ENCODE measurements around the gene TENM3.

Gene TENM3

DNA sequence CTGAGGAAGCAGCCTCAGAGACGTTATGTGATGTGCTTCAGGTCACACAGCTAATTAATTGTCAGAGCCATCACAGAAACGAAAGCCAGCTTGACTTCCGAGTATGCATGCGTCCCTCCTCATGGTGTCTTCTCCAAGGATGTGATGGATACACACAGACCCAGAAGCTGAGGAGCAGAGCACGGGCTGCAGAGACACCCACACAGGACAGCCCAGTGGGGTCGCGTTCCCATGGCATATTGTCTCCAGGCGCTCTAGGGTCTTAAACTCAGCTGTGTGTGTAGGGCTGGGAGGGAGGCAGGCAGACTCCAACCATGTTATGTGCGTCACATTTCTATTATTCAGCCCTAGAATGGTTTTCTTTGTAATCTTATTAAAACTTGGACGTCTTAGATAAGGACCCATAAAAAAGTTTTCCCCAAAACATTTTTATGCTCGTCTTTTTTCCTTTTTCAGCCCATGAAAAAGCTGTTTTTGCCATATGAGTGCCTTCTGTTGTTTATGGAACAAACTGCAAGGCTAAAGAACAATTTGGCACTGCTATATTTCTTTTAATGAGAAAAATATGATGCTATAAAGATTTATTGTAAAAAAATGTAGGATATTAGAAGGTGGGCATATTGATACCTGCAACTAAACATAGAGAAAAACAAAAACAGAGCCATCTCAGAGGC lies 48.5 kb downstream of the TENM3 start:
- Histone ChIP-seq H3F3A (ENCODE audit: control insufficient read depth, insufficient read depth) (no peaks in the 10 kb centered on the region), H3K27ac (ENCODE audit: low read depth, low read length) (no peak overlapping the region), H3K27me3 (ENCODE audit: control insufficient read depth, low read length) (no peaks in the 10 kb centered on the region), H3K9me2 (replicated peaks; ENCODE audit: control insufficient read depth, low read length) (no peaks in the 10 kb centered on the region), H3K9me3 (ENCODE audit: control insufficient read depth, insufficient read depth, low read length) (peaks cover 6% of the 10 kb centered on the region; the same call in 1 of the 2 replicates), H3K36me3 (ENCODE audit: control insufficient read depth, low read length) (no peaks in the 10 kb centered on the region), H4K20me1 (ENCODE audit: control insufficient read depth, insufficient read depth, low read depth, low read length) (no peaks in the 10 kb centered on the region), H3K4me1 (ENCODE audit: control insufficient read depth, low read length) (no peaks in the 10 kb centered on the region), H3K4me2 (ENCODE audit: low read length) (no peak overlapping the region), H3K4me3 (ENCODE audit: low read length) (no peak overlapping the region), H3K79me2 (ENCODE audit: control insufficient read depth, low read length) (no peaks in the 10 kb centered on the region)
- TF ChIP-seq, protein P1, sequence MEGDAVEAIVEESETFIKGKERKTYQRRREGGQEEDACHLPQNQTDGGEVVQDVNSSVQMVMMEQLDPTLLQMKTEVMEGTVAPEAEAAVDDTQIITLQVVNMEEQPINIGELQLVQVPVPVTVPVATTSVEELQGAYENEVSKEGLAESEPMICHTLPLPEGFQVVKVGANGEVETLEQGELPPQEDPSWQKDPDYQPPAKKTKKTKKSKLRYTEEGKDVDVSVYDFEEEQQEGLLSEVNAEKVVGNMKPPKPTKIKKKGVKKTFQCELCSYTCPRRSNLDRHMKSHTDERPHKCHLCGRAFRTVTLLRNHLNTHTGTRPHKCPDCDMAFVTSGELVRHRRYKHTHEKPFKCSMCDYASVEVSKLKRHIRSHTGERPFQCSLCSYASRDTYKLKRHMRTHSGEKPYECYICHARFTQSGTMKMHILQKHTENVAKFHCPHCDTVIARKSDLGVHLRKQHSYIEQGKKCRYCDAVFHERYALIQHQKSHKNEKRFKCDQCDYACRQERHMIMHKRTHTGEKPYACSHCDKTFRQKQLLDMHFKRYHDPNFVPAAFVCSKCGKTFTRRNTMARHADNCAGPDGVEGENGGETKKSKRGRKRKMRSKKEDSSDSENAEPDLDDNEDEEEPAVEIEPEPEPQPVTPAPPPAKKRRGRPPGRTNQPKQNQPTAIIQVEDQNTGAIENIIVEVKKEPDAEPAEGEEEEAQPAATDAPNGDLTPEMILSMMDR (IDR thresholded peaks at IDR 0.05; ENCODE audit: low read depth, low read length, poor library complexity, severe bottlenecking), result no peak
- no peak for TF ChIP-seq EZH2phosphoT487 (IDR thresholded peaks at IDR 0.05; ENCODE audit: borderline replicate concordance, low read length)

DNA sequence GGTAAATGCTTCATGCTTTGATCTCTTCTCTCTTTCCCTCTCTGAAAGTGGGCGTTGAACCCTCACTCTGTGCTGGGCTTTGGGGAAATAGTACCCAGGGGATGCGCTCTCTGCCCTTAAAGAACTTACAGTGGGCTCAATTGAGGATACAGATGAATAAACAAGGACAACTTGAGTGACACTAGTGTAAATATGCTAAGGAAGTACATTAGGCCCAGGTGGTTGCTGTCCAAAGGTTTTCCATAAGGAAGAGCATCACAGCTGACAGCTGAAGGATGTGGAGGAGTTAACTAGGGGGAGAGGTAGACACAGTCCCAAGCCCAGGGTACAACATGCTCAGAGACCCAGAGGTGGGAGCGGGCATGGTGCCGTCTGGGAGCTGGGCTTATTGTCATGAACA lies 49.4 kb downstream of the TENM3 start:
- Histone ChIP-seq H4K20me1 (ENCODE audit: control insufficient read depth, insufficient read depth, low read depth, low read length) (no peaks in the 10 kb centered on the region), H3K4me3 (ENCODE audit: low read length) (no peak overlapping the region), H3F3A (ENCODE audit: control insufficient read depth, insufficient read depth) (no peaks in the 10 kb centered on the region), H3K36me3 (ENCODE audit: control insufficient read depth, low read length) (no peaks in the 10 kb centered on the region), H3K4me2 (ENCODE audit: low read length) (no peak overlapping the region), H3K9me2 (replicated peaks; ENCODE audit: control insufficient read depth, low read length) (no peaks in the 10 kb centered on the region), H3K27ac (ENCODE audit: low read depth, low read length) (no peak overlapping the region), H3K9me3 (ENCODE audit: control insufficient read depth, insufficient read depth, low read length) (peaks cover 6% of the 10 kb centered on the region; the same call in 1 of the 2 replicates), H3K79me2 (ENCODE audit: control insufficient read depth, low read length) (no peaks in the 10 kb centered on the region), H3K27me3 (ENCODE audit: control insufficient read depth, low read length) (no peaks in the 10 kb centered on the region), H3K4me1 (ENCODE audit: control insufficient read depth, low read length) (no peaks in the 10 kb centered on the region)
- TF ChIP-seq EZH2phosphoT487 (IDR thresholded peaks at IDR 0.05; ENCODE audit: borderline replicate concordance, low read length), result no peak
- TF ChIP-seq, protein P1 (IDR thresholded peaks at IDR 0.05; ENCODE audit: low read depth, low read length, poor library complexity, severe bottlenecking), result no peak

DNA sequence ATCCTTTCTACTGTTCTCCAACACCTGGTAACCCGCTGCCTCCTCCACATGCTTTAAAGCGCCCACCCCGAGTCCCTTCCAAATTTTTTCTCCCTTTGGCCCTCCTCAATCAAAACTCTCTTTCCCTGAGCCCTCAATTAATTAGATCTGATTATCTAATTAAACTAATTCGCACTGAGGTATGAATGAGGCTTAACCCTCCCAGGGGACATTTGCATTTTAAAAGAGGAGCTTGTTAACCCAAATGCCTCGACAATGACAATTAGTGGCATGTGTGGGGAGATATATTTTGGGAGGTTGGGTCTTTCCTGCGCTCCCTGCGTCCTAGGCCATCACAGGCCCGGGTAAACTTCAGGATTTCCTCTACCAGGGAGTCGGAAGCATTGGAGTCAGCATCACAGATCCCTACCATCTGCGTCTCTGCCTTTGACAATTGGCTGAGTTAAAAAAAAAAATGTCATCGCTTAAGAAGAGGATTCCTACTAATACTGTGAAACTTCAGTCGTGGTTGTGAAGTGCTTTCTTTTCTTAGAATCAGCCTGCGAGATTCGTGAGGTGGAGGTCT lies 50.6 kb downstream of the TENM3 start:
- H3K4me1 ChIP-seq (ENCODE audit: control insufficient read depth, low read length), result no peaks in the 10 kb centered on the region
- no peak overlapping the region for H3K4me2 ChIP-seq (ENCODE audit: low read length)
- no peaks in the 10 kb centered on the region for H4K20me1 ChIP-seq (ENCODE audit: control insufficient read depth, insufficient read depth, low read depth, low read length)

More for the DNA sequence above, 50.6 kb downstream of the TENM3 start:
- H3K79me2 ChIP-seq (ENCODE audit: control insufficient read depth, low read length), result no peaks in the 10 kb centered on the region
- H3K9me2 ChIP-seq (replicated peaks; ENCODE audit: control insufficient read depth, low read length), result no peaks in the 10 kb centered on the region
- peaks cover 6% of the 10 kb centered on the region; the same call in 1 of the 2 replicates for H3K9me3 ChIP-seq (ENCODE audit: control insufficient read depth, insufficient read depth, low read length)
- H3K4me3 ChIP-seq (ENCODE audit: low read length), result no peak overlapping the region
- no peak overlapping the region for H3K27ac ChIP-seq (ENCODE audit: low read depth, low read length)
- no peak for TF ChIP-seq EZH2phosphoT487 (IDR thresholded peaks at IDR 0.05; ENCODE audit: borderline replicate concordance, low read length)
- TF ChIP-seq, protein P1 (IDR thresholded peaks at IDR 0.05; ENCODE audit: low read depth, low read length, poor library complexity, severe bottlenecking), result no peak
- no peaks in the 10 kb centered on the region for H3F3A ChIP-seq (ENCODE audit: control insufficient read depth, insufficient read depth)
- no peaks in the 10 kb centered on the region for H3K36me3 ChIP-seq (ENCODE audit: control insufficient read depth, low read length)
- H3K27me3 ChIP-seq (ENCODE audit: control insufficient read depth, low read length), result no peaks in the 10 kb centered on the region
